HepG2 (cell line): ENCODE measurements around the gene TPCN2. TPM values are rescaled to one million over a fixed set of nuclear protein-coding genes. Genes with fewer than 3 reads are reported as not detected.

Experiments used
- ADNP ChIP-seq: sonication (generic); formaldehyde crosslinking; IDR thresholded peaks from 2 replicates; pipeline ENCODE4 v1.4.0; 2020; ENCODE audit warnings: missing genetic modification reagents
- ARHGAP35 ChIP-seq: sonication (generic); formaldehyde crosslinking; IDR thresholded peaks from 2 replicates; pipeline ENCODE4 v1.9.0; 2022; ENCODE audit warnings: mild to moderate bottlenecking, inconsistent platforms, moderate library complexity, missing genetic modification reagents, borderline replicate concordance
- CHD2 ChIP-seq: IDR thresholded peaks from 2 replicates; pipeline ENCODE4 v1.6.1; 2011; ENCODE audit warnings: low read depth, low read length, improper control_type of control experiment
- ELF1 ChIP-seq: sonication (generic); formaldehyde crosslinking; IDR thresholded peaks from 2 replicates; pipeline ENCODE4 v1.4.0; 2020; ENCODE audit warnings: missing genetic modification reagents
- MIXL1 ChIP-seq: IDR thresholded peaks from 2 replicates; pipeline ENCODE4 v1.6.1; 2016
- MNT ChIP-seq: fragments of 450-650 bp; IDR thresholded peaks from 2 replicates; pipeline ENCODE4 v1.6.1; 2016
- ONECUT2 ChIP-seq: sonication (generic); formaldehyde crosslinking; IDR thresholded peaks from 2 replicates; pipeline ENCODE4 v1.4.0; 2020; ENCODE audit warnings: missing genetic modification reagents
- PAWR ChIP-seq: sonication (generic); formaldehyde crosslinking; IDR thresholded peaks from 2 replicates; pipeline ENCODE4 v1.4.0; 2020; ENCODE audit warnings: missing genetic modification reagents, mild to moderate bottlenecking, borderline replicate concordance
- PAXIP1 ChIP-seq: sonication (generic); formaldehyde crosslinking; conservative IDR thresholded peaks from 2 replicates; pipeline ENCODE4 v1.4.0; 2020; ENCODE audit warnings: mild to moderate bottlenecking, missing genetic modification reagents, moderate library complexity
- PHB2 ChIP-seq: fragments of 450-650 bp; IDR thresholded peaks from 2 replicates; pipeline ENCODE4 v1.6.1; 2018; ENCODE audit not compliant: partially characterized antibody
- PLSCR1 ChIP-seq: sonication (generic); formaldehyde crosslinking; IDR thresholded peaks from 2 replicates; pipeline ENCODE4 v1.5.0; 2020; ENCODE audit warnings: missing genetic modification reagents, mild to moderate bottlenecking, borderline replicate concordance
- SAP130 ChIP-seq: IDR thresholded peaks from 2 replicates; pipeline ENCODE4 v1.6.1; 2016; ENCODE audit warnings: low read depth
- SIN3B ChIP-seq: fragments of 150-350 bp; IDR thresholded peaks from 2 replicates; pipeline ENCODE4 v1.6.1; 2014; ENCODE audit warnings: low read length
- SOX5 ChIP-seq: IDR thresholded peaks from 2 replicates; pipeline ENCODE4 v1.6.1; 2016; ENCODE audit warnings: borderline replicate concordance
- U2AF1 ChIP-seq: fragments of 200-400 bp; formaldehyde crosslinking; optimal IDR thresholded peaks from 2 replicates; pipeline ENCODE3; 2017; ENCODE audit warnings: mild to moderate bottlenecking, low read depth, low read length
- ZC3H13 ChIP-seq: sonication (generic); formaldehyde crosslinking; IDR thresholded peaks from 2 replicates; pipeline ENCODE4 v1.8.1; 2023; ENCODE audit warnings: mild to moderate bottlenecking, missing genetic modification reagents, moderate library complexity
- ZEB1 ChIP-seq: IDR thresholded peaks from 2 replicates; pipeline ENCODE4 v1.6.1; 2012; ENCODE audit warnings: mild to moderate bottlenecking, low read depth, inconsistent platforms; ENCODE audit not compliant: insufficient replicate concordance
- ZMYM4 ChIP-seq: sonication (generic); formaldehyde crosslinking; IDR thresholded peaks from 2 replicates; pipeline ENCODE4 v1.8.1; 2023; ENCODE audit warnings: mild to moderate bottlenecking, missing genetic modification reagents
- ZNF205 ChIP-seq: IDR thresholded peaks from 2 replicates; pipeline ENCODE4 v1.6.1; 2018; ENCODE audit warnings: missing biosample characterization, missing genetic modification reagents
- ZNF24 ChIP-seq: fragments of 450-650 bp; IDR thresholded peaks from 2 replicates; pipeline ENCODE4 v1.6.1; 2017; ENCODE audit warnings: antibody characterized with exemption, mild to moderate bottlenecking
- ZNF282 ChIP-seq: fragments of 450-650 bp; IDR thresholded peaks from 2 replicates; pipeline ENCODE4 v1.6.1; 2018; ENCODE audit not compliant: partially characterized antibody
- ZNF503 ChIP-seq: sonication (generic); formaldehyde crosslinking; IDR thresholded peaks from 2 replicates; pipeline ENCODE4 v1.4.0; 2020; ENCODE audit warnings: missing genetic modification reagents
- ZNF543 ChIP-seq: sonication (generic); formaldehyde crosslinking; IDR thresholded peaks from 2 replicates; pipeline ENCODE4 v1.4.0; 2020; ENCODE audit warnings: mild to moderate bottlenecking, missing genetic modification reagents
- ZNF749 ChIP-seq: sonication (generic); formaldehyde crosslinking; IDR thresholded peaks from 2 replicates; pipeline ENCODE4 v1.8.0; 2022; ENCODE audit warnings: mild to moderate bottlenecking, missing genetic modification reagents, moderate library complexity, borderline replicate concordance
- ZNF75D ChIP-seq: sonication (generic); formaldehyde crosslinking; IDR thresholded peaks from 2 replicates; pipeline ENCODE4 v1.8.1; 2023; ENCODE audit warnings: missing genetic modification reagents, mild to moderate bottlenecking, borderline replicate concordance
- polyA plus RNA-seq, 8 experiments: library from polyadenylated mRNA; depleted of rRNA in 3 of 8; stranded (reverse) in 7 of 8; unstranded in 1 of 8; fragments of >200 nt; fragmentation: Illumina TruSeq in 4 of 8; extraction: Trizol in 4 of 8; gene quantifications; 2 replicates each; pipeline versions ENCODE4 v1.2.1 to v1.2.3, GENCODE V29; 2011 to 2016; ENCODE audit warnings: low read depth in 4 of 8, missing spikeins in 1 of 8, mixed read lengths in 1 of 8; ENCODE audit not compliant: insufficient read depth in 1 of 8
- total RNA-seq, 5 experiments: library from RNA; depleted of rRNA; stranded (reverse); fragments of >200 nt; fragmentation: Illumina TruSeq; extraction: Trizol; gene quantifications; 2 replicates each; pipeline ENCODE4 v1.2.3, GENCODE V29; 2016; ENCODE audit warnings: low read depth in 1 of 5

The TPCN2 gene
- total and polyA plus RNA-seq, 2 of the 13 experiments (the other 11 are each of a cell fraction or from before 2014, with no cell fraction given), result 5.6 to 5.9 TPM

GRCh38 chr11:69122630-69123431 is 74.1 kb downstream of the TPCN2 start (continued):
- TF ChIP-seq PAXIP1, result peak; percentile 80
- TF ChIP-seq ZNF503 (CRISPR knock-in tag), result no peak
- TF ChIP-seq ZMYM4 (CRISPR knock-in tag), result no peak
- TF ChIP-seq ADNP (CRISPR knock-in tag), result no peak
- no peak for TF ChIP-seq ARHGAP35 (CRISPR knock-in tag)
- no peak for TF ChIP-seq PLSCR1
- TF ChIP-seq ONECUT2 (CRISPR knock-in tag), result no peak
- no peak for TF ChIP-seq ZNF75D (CRISPR knock-in tag)
- TF ChIP-seq ZNF205 (CRISPR knock-in tag), result no peak
- no peak for TF ChIP-seq MNT
- TF ChIP-seq MIXL1 (CRISPR knock-in tag), result no peak
- no peak for TF ChIP-seq U2AF1
- peak; percentile 65; the same call in 1 of the 2 replicates for TF ChIP-seq ZNF543 (CRISPR knock-in tag)
- TF ChIP-seq ZEB1, result peak; percentile 88
- TF ChIP-seq SIN3B, result no peak
- TF ChIP-seq ZC3H13, result no peak
- TF ChIP-seq PAWR (CRISPR knock-in tag), result no peak
- no peak for TF ChIP-seq ZNF282
- peak; percentile 82 for TF ChIP-seq SOX5 (CRISPR knock-in tag)
- TF ChIP-seq SAP130 (CRISPR knock-in tag), result peak; percentile 69
- no peak for TF ChIP-seq CHD2
- TF ChIP-seq ELF1 (CRISPR knock-in tag), result no peak
- no peak for TF ChIP-seq ZNF24
- TF ChIP-seq PHB2, result no peak
- no peak; the same call in 1 of the 2 replicates for TF ChIP-seq ZNF749
